ENCODE data around the gene PIK3AP1.

- TF ChIP-seq CTCF (IDR thresholded peaks at IDR 0.05) (no peak), POLR2A (IDR thresholded peaks at IDR 0.05) (no peak)
Measured at GRCh38 chr10:96568402-96568801, 151.9 kb downstream of the PIK3AP1 start.
